Mesothelial cell of epicardium (in vitro differentiated cells): Measurements from ENCODE around the gene UBTD2. TPM values are rescaled to one million over a fixed set of nuclear protein-coding genes. Genes with fewer than 3 reads are reported as not detected.
A peak's percentile ranks its signal among the peaks of the same experiment; 100 is the strongest.

Source experiments
- DNase-seq, 2 experiments: peaks; one replicate each; pipeline ENCODE4 v3.0.0; 2021; ENCODE audit warnings: low spot score in 2 of 2; ENCODE audit not compliant: unreplicated experiment in 2 of 2
- H3K27ac Mint-ChIP-seq: 2 replicates; pipeline ENCODE4 v1.8.0; 2021; ENCODE audit warnings: mixed read lengths
- H3K27me3 Mint-ChIP-seq: 2 replicates; pipeline ENCODE4 v1.8.0; 2021; ENCODE audit warnings: low read depth, mixed read lengths
- H3K36me3 Mint-ChIP-seq: 2 replicates; pipeline ENCODE4 v1.8.0; 2021; ENCODE audit warnings: mixed read lengths
- H3K4me1 Mint-ChIP-seq: 2 replicates; pipeline ENCODE4 v1.8.0; 2021; ENCODE audit warnings: mixed read lengths
- H3K4me3 Mint-ChIP-seq: 2 replicates; pipeline ENCODE4 v1.8.0; 2021; ENCODE audit warnings: mild to moderate bottlenecking, moderate library complexity, mixed read lengths
- H3K9me3 Mint-ChIP-seq: 2 replicates; pipeline ENCODE4 v1.8.0; 2021; ENCODE audit warnings: mixed read lengths
- CTCF ChIP-seq: fragments of 200-600 bp; sonication (generic); IDR thresholded peaks from one replicate; pipeline ENCODE4 v1.5.0; 2021; ENCODE audit warnings: antibody characterized with exemption; ENCODE audit not compliant: unreplicated experiment
- total RNA-seq: library from RNA; stranded (reverse); gene quantifications from 3 replicates; pipeline ENCODE4 v1.2.1, GENCODE V29; 2021

The UBTD2 gene
- total RNA-seq, 1 donor from 2014 or later: 43.8 TPM

GRCh38 chr5:172280929-172281328, 2.6 kb downstream of the UBTD2 start:
- Mint-ChIP-seq H3K4me1 (peaks cover 36% of the 10 kb centered on the region), H3K36me3 (peaks cover 19% of the 10 kb centered on the region), H3K9me3 (peaks cover 5% of the 10 kb centered on the region), H3K27me3 (no peaks in the 10 kb centered on the region), H3K27ac (peak overlapping the region; percentile 59), H3K4me3 (peak overlapping the region; percentile 96)
- no peak for TF ChIP-seq CTCF
- DNase-seq: no peak

- peaks cover 5% of the 10 kb centered on the region for H3K9me3 Mint-ChIP-seq
- DNase-seq: no peak
- no peaks in the 10 kb centered on the region for H3K27me3 Mint-ChIP-seq
- H3K4me1 Mint-ChIP-seq: peaks cover 30% of the 10 kb centered on the region
- no peak overlapping the region for H3K27ac Mint-ChIP-seq
- no peak for TF ChIP-seq CTCF
- H3K4me3 Mint-ChIP-seq: no peak overlapping the region
- peaks cover 21% of the 10 kb centered on the region for H3K36me3 Mint-ChIP-seq
These were observed 3.2 kb downstream of the UBTD2 start for GRCh38 chr5:172280317-172280716.

- no peak overlapping the region for H3K4me3 Mint-ChIP-seq
- no peak for TF ChIP-seq CTCF
These were observed 5.2 kb downstream of the UBTD2 start for GRCh38 chr5:172278356-172278755.

GRCh38 chr5:172276214-172276613, 7.3 kb downstream of the UBTD2 start:
- DNase-seq: no peak
- Mint-ChIP-seq H3K4me1 (peaks cover 6% of the 10 kb centered on the region), H3K4me3 (no peak overlapping the region), H3K9me3 (peaks cover 5% of the 10 kb centered on the region), H3K36me3 (peaks cover 21% of the 10 kb centered on the region), H3K27me3 (no peaks in the 10 kb centered on the region), H3K27ac (no peak overlapping the region)
- TF ChIP-seq CTCF: no peak

More at GRCh38 chr5:172278356-172278755, 5.2 kb downstream of the UBTD2 start:
- no peak for DNase-seq
- Mint-ChIP-seq H3K4me1 (peaks cover 22% of the 10 kb centered on the region), H3K27me3 (no peaks in the 10 kb centered on the region), H3K27ac (no peak overlapping the region), H3K36me3 (peaks cover 21% of the 10 kb centered on the region), H3K9me3 (peaks cover 5% of the 10 kb centered on the region)

- DNase-seq: no peak
- no peaks in the 10 kb centered on the region for H3K27me3 Mint-ChIP-seq
- H3K27ac Mint-ChIP-seq: no peak overlapping the region
- peaks cover 21% of the 10 kb centered on the region for H3K36me3 Mint-ChIP-seq
- H3K4me1 Mint-ChIP-seq: no peaks in the 10 kb centered on the region
- H3K4me3 Mint-ChIP-seq: no peak overlapping the region
- no peak for TF ChIP-seq CTCF
- peaks cover 5% of the 10 kb centered on the region for H3K9me3 Mint-ChIP-seq
These were observed 8.4 kb downstream of the UBTD2 start for GRCh38 chr5:172274951-172275753.
